WTC11 (cell line): ENCODE results near the gene ZC3H7B. TPM values are rescaled to one million over a fixed set of nuclear protein-coding genes. Genes with fewer than 3 reads are reported as not detected.
A peak's percentile ranks its signal among the peaks of the same experiment; 100 is the strongest.

Source experiments
- ATAC-seq: fragments of 200-7000 bp; cut with Tn5 transposase; 2 replicates; pipeline ENCODE4 v1.10.0; 2021; ENCODE audit warnings: mild to moderate bottlenecking, moderate library complexity
- CTCF ChIA-PET: fragments of 300-600 bp; sonication (Branson Sonifier 250); formaldehyde crosslinking; loops from one replicate; lab custom pipeline; 2021; ENCODE audit warnings: antibody characterized with exemption; lab: Charles Lee
- POLR2A ChIA-PET: fragments of 350-600 bp; sonication (Branson Sonifier 250); formaldehyde crosslinking; loops from one replicate; lab custom pipeline; 2021; ENCODE audit warnings: antibody characterized with exemption; lab: Charles Lee
- DNase-seq: peaks from one replicate; pipeline ENCODE4 v3.0.0; 2021; ENCODE audit warnings: low spot score
- H3K27ac Mint-ChIP-seq: 2 replicates; pipeline ENCODE4 v1.8.0; 2021; ENCODE audit warnings: mixed read lengths
- H3K27me3 Mint-ChIP-seq: 2 replicates; pipeline ENCODE4 v1.8.0; 2021; ENCODE audit warnings: low read depth, mild to moderate bottlenecking, moderate library complexity, mixed read lengths
- H3K36me3 Mint-ChIP-seq: 2 replicates; pipeline ENCODE4 v1.8.0; 2021; ENCODE audit warnings: mixed read lengths
- H3K4me1 Mint-ChIP-seq: 2 replicates; pipeline ENCODE4 v1.8.0; 2022; ENCODE audit warnings: mixed read lengths
- H3K4me3 Mint-ChIP-seq: 2 replicates; pipeline ENCODE4 v1.8.0; 2021; ENCODE audit warnings: mild to moderate bottlenecking, moderate library complexity, mixed read lengths
- H3K9me3 Mint-ChIP-seq: 2 replicates; pipeline ENCODE4 v1.8.0; 2021; ENCODE audit warnings: mixed read lengths
- ELF4 ChIP-seq: sonication (generic); formaldehyde crosslinking; IDR thresholded peaks from 2 replicates; pipeline ENCODE4 v1.8.1; 2022; ENCODE audit warnings: low read depth, mild to moderate bottlenecking, moderate library complexity, missing genetic modification reagents
- ESRRA ChIP-seq: sonication (generic); formaldehyde crosslinking; IDR thresholded peaks from 2 replicates; pipeline ENCODE4 v1.8.1; 2022; ENCODE audit warnings: mild to moderate bottlenecking, missing genetic modification reagents, borderline replicate concordance
- FOXK1 ChIP-seq: sonication (generic); formaldehyde crosslinking; IDR thresholded peaks from 2 replicates; pipeline ENCODE4 v1.8.0; 2022; ENCODE audit warnings: mild to moderate bottlenecking, moderate library complexity, missing genetic modification reagents
- JAZF1 ChIP-seq: fragments of 250-450 bp; sonication (Bioruptor Pico); IDR thresholded peaks from 2 replicates; pipeline ENCODE4 v1.9.0; 2021; ENCODE audit warnings: moderate library complexity, mild to moderate bottlenecking, inconsistent platforms
- KAT7 ChIP-seq: sonication (generic); formaldehyde crosslinking; IDR thresholded peaks from 2 replicates; pipeline ENCODE4 v1.8.1; 2023; ENCODE audit warnings: missing genetic modification reagents, mild to moderate bottlenecking, borderline replicate concordance
- NFE2L1 ChIP-seq: sonication (generic); formaldehyde crosslinking; IDR thresholded peaks from 2 replicates; pipeline ENCODE4 v1.8.1; 2023; ENCODE audit warnings: missing genetic modification reagents
- NFYB ChIP-seq: sonication (generic); formaldehyde crosslinking; conservative IDR thresholded peaks from 2 replicates; pipeline ENCODE4 v1.8.0; 2022; ENCODE audit warnings: low read depth, missing genetic modification reagents
- NR2C2 ChIP-seq: sonication (generic); formaldehyde crosslinking; IDR thresholded peaks from 2 replicates; pipeline ENCODE4 v1.8.0; 2022; ENCODE audit warnings: mild to moderate bottlenecking, missing genetic modification reagents
- RELA ChIP-seq: sonication (generic); formaldehyde crosslinking; IDR thresholded peaks from 2 replicates; pipeline ENCODE4 v1.8.1; 2022; ENCODE audit warnings: missing genetic modification reagents, mild to moderate bottlenecking, borderline replicate concordance
- TP53 ChIP-seq: sonication (generic); formaldehyde crosslinking; IDR thresholded peaks from 2 replicates; pipeline ENCODE4 v1.8.1; 2023; ENCODE audit warnings: mild to moderate bottlenecking, missing genetic modification reagents
- ZBTB21 ChIP-seq: sonication (generic); formaldehyde crosslinking; IDR thresholded peaks from 2 replicates; pipeline ENCODE4 v1.8.1; 2023; ENCODE audit warnings: mild to moderate bottlenecking, missing genetic modification reagents, borderline replicate concordance
- ZNF396 ChIP-seq: fragments of 250-450 bp; sonication (Bioruptor Pico); IDR thresholded peaks from 2 replicates; pipeline ENCODE4 v1.8.0; 2021; ENCODE audit warnings: mild to moderate bottlenecking, moderate library complexity, borderline replicate concordance
- ZNF416 ChIP-seq: fragments of 250-450 bp; sonication (Bioruptor Pico); IDR thresholded peaks from 2 replicates; pipeline ENCODE4 v1.9.0; 2021; ENCODE audit warnings: mild to moderate bottlenecking, inconsistent platforms
- total RNA-seq: library from RNA; stranded (reverse); gene quantifications from 3 replicates; pipeline ENCODE4 v1.2.3, GENCODE V29; 2021
- TF ChIP-seq, protein P1 (sequence below): sonication (generic); formaldehyde crosslinking; conservative IDR thresholded peaks from 2 replicates; pipeline ENCODE4 v1.8.1; 2022; ENCODE audit warnings: mild to moderate bottlenecking, missing genetic modification reagents
- TF ChIP-seq, protein P2 (sequence below): sonication (generic); formaldehyde crosslinking; IDR thresholded peaks from 2 replicates; pipeline ENCODE4 v1.8.0; 2022; ENCODE audit warnings: mild to moderate bottlenecking, missing genetic modification reagents
- TF ChIP-seq, protein P3 (sequence below): sonication (generic); formaldehyde crosslinking; IDR thresholded peaks from 2 replicates; pipeline ENCODE4 v1.8.1; 2022; ENCODE audit warnings: low read depth, missing genetic modification reagents, borderline replicate concordance
- TF ChIP-seq, protein P4 (sequence below): fragments of 250-450 bp; sonication (Bioruptor Pico); IDR thresholded peaks from 2 replicates; pipeline ENCODE4 v1.9.0; 2021; ENCODE audit warnings: mild to moderate bottlenecking
- TF ChIP-seq, protein P5 (sequence below): fragments of 250-450 bp; sonication (Bioruptor Pico); IDR thresholded peaks from 2 replicates; pipeline ENCODE4 v1.8.0; 2021; ENCODE audit warnings: mild to moderate bottlenecking
- TF ChIP-seq, protein P6 (sequence below): sonication (generic); formaldehyde crosslinking; IDR thresholded peaks from 2 replicates; pipeline ENCODE4 v1.8.1; 2023; ENCODE audit warnings: mild to moderate bottlenecking, missing genetic modification reagents
- TF ChIP-seq, protein P7 (sequence below): fragments of 250-450 bp; sonication (Bioruptor Pico); IDR thresholded peaks from 2 replicates; pipeline ENCODE4 v2.1.2; 2022; ENCODE audit warnings: mild to moderate bottlenecking, moderate library complexity
- TF ChIP-seq, protein P8 (sequence below): sonication (generic); formaldehyde crosslinking; IDR thresholded peaks from 2 replicates; pipeline ENCODE4 v1.8.1; 2023; ENCODE audit warnings: mild to moderate bottlenecking, missing genetic modification reagents, moderate library complexity
- TF ChIP-seq, protein P9 (sequence below): sonication (generic); formaldehyde crosslinking; IDR thresholded peaks from 2 replicates; pipeline ENCODE4 v1.8.0; 2023; ENCODE audit warnings: missing genetic modification reagents

ZC3H7B gene
- total RNA-seq, 1 experiment from 2014 or later, result 64.7 TPM

DNA sequence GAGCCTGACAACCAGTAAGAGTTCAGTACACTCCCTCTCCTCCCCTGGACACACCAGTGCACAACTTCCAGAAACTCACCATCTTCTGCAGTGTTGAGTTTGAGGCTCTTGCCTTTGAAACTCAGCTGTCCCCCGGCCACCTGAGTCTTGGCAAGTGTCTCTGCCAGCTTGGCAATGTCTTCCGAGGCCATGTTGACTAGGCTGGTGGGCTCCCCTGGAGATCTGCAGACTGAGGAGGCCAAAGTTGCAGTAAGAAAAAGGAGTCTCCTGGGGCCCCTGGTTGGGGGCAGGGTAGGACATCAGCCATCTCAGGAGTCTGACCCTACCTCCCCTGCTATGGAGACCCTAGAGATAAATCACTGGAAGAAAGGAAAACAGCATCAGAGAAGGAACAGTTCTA lies 20.5 kb upstream of the ZC3H7B start (continued):
- TF ChIP-seq FOXK1 (CRISPR knock-in tag), result no peak
- TF ChIP-seq, protein P1, sequence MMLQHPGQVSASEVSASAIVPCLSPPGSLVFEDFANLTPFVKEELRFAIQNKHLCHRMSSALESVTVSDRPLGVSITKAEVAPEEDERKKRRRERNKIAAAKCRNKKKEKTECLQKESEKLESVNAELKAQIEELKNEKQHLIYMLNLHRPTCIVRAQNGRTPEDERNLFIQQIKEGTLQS (CRISPR knock-in tag), result no peak
- TF ChIP-seq, protein P2, sequence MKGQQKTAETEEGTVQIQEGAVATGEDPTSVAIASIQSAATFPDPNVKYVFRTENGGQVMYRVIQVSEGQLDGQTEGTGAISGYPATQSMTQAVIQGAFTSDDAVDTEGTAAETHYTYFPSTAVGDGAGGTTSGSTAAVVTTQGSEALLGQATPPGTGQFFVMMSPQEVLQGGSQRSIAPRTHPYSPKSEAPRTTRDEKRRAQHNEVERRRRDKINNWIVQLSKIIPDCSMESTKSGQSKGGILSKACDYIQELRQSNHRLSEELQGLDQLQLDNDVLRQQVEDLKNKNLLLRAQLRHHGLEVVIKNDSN (CRISPR knock-in tag), result no peak
- no peak for TF ChIP-seq ZBTB21
- no peak for TF ChIP-seq NR2C2 (CRISPR knock-in tag)
- TF ChIP-seq JAZF1, result no peak
- TF ChIP-seq KAT7, result no peak
- no peak for TF ChIP-seq ZNF416 (CRISPR knock-in tag)
- TF ChIP-seq, protein P3, sequence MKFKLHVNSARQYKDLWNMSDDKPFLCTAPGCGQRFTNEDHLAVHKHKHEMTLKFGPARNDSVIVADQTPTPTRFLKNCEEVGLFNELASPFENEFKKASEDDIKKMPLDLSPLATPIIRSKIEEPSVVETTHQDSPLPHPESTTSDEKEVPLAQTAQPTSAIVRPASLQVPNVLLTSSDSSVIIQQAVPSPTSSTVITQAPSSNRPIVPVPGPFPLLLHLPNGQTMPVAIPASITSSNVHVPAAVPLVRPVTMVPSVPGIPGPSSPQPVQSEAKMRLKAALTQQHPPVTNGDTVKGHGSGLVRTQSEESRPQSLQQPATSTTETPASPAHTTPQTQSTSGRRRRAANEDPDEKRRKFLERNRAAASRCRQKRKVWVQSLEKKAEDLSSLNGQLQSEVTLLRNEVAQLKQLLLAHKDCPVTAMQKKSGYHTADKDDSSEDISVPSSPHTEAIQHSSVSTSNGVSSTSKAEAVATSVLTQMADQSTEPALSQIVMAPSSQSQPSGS (CRISPR knock-in tag), result no peak
- TF ChIP-seq, protein P4, sequence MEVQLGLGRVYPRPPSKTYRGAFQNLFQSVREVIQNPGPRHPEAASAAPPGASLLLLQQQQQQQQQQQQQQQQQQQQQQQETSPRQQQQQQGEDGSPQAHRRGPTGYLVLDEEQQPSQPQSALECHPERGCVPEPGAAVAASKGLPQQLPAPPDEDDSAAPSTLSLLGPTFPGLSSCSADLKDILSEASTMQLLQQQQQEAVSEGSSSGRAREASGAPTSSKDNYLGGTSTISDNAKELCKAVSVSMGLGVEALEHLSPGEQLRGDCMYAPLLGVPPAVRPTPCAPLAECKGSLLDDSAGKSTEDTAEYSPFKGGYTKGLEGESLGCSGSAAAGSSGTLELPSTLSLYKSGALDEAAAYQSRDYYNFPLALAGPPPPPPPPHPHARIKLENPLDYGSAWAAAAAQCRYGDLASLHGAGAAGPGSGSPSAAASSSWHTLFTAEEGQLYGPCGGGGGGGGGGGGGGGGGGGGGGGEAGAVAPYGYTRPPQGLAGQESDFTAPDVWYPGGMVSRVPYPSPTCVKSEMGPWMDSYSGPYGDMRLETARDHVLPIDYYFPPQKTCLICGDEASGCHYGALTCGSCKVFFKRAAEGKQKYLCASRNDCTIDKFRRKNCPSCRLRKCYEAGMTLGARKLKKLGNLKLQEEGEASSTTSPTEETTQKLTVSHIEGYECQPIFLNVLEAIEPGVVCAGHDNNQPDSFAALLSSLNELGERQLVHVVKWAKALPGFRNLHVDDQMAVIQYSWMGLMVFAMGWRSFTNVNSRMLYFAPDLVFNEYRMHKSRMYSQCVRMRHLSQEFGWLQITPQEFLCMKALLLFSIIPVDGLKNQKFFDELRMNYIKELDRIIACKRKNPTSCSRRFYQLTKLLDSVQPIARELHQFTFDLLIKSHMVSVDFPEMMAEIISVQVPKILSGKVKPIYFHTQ, result no peak
- TF ChIP-seq ESRRA, result no peak
- TF ChIP-seq, all 79 proteins: peak for 0

DNA sequence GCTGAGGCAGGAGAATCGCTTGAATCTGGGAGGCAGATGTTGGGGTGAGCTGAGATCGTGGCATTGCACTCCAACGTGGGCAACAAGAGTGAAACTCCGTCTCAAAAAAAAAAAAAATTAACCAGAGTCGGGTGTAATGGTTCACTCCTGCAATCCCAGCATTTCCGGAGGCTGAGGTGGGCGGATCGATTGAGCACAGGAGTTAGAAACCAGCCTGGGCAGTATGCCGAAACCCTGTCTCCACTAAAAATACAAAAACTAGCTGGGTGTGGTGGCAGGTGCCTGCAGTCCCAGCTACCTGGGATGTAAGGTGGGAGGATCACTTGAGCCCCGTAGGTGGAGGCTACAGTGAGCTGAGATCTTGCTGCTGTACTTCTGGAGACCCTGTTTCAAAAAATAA lies 16.9 kb upstream of the ZC3H7B start:
- ATAC-seq (no peak), DNase-seq (no peak)
- CTCF ChIA-PET, result no interaction called here
- H3K9me3 Mint-ChIP-seq, result no peaks in the 10 kb centered on the region
- H3K27me3 Mint-ChIP-seq, result no peaks in the 10 kb centered on the region
- H3K4me1 Mint-ChIP-seq, result peaks cover 33% of the 10 kb centered on the region
- H3K36me3 Mint-ChIP-seq, result peaks cover 35% of the 10 kb centered on the region
- POLR2A ChIA-PET, result interaction anchor here (0.7 kb wide), 1 partner anchor 59 kb away, joined by 3 read pairs; no protein-coding TSS in a partner anchor
- peak overlapping the region; percentile 88 for H3K4me3 Mint-ChIP-seq
- H3K27ac Mint-ChIP-seq, result peak overlapping the region; percentile 57; the same call in 1 of the 2 replicates
- TF ChIP-seq, protein P5, sequence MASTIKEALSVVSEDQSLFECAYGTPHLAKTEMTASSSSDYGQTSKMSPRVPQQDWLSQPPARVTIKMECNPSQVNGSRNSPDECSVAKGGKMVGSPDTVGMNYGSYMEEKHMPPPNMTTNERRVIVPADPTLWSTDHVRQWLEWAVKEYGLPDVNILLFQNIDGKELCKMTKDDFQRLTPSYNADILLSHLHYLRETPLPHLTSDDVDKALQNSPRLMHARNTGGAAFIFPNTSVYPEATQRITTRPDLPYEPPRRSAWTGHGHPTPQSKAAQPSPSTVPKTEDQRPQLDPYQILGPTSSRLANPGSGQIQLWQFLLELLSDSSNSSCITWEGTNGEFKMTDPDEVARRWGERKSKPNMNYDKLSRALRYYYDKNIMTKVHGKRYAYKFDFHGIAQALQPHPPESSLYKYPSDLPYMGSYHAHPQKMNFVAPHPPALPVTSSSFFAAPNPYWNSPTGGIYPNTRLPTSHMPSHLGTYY (CRISPR knock-in tag), result no peak
- TF ChIP-seq, protein P6, sequence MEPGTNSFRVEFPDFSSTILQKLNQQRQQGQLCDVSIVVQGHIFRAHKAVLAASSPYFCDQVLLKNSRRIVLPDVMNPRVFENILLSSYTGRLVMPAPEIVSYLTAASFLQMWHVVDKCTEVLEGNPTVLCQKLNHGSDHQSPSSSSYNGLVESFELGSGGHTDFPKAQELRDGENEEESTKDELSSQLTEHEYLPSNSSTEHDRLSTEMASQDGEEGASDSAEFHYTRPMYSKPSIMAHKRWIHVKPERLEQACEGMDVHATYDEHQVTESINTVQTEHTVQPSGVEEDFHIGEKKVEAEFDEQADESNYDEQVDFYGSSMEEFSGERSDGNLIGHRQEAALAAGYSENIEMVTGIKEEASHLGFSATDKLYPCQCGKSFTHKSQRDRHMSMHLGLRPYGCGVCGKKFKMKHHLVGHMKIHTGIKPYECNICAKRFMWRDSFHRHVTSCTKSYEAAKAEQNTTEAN (CRISPR knock-in tag), result no peak
- TF ChIP-seq, protein P7, sequence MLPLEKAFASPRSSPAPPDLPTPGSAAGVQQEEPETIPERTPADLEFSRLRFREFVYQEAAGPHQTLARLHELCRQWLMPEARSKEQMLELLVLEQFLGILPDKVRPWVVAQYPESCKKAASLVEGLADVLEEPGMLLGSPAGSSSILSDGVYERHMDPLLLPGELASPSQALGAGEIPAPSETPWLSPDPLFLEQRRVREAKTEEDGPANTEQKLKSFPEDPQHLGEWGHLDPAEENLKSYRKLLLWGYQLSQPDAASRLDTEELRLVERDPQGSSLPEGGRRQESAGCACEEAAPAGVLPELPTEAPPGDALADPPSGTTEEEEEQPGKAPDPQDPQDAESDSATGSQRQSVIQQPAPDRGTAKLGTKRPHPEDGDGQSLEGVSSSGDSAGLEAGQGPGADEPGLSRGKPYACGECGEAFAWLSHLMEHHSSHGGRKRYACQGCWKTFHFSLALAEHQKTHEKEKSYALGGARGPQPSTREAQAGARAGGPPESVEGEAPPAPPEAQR (CRISPR knock-in tag), result no peak
- TF ChIP-seq ELF4 (CRISPR knock-in tag) (no peak), ESRRA (no peak), ZNF396 (CRISPR knock-in tag) (no peak), RELA (CRISPR knock-in tag) (no peak), NFE2L1 (CRISPR knock-in tag) (no peak), TP53 (no peak), NFYB (no peak)
- TF ChIP-seq, protein P8, sequence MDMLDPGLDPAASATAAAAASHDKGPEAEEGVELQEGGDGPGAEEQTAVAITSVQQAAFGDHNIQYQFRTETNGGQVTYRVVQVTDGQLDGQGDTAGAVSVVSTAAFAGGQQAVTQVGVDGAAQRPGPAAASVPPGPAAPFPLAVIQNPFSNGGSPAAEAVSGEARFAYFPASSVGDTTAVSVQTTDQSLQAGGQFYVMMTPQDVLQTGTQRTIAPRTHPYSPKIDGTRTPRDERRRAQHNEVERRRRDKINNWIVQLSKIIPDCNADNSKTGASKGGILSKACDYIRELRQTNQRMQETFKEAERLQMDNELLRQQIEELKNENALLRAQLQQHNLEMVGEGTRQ (CRISPR knock-in tag), result no peak
- TF ChIP-seq, protein P1 (CRISPR knock-in tag), result no peak
- TF ChIP-seq, protein P9, sequence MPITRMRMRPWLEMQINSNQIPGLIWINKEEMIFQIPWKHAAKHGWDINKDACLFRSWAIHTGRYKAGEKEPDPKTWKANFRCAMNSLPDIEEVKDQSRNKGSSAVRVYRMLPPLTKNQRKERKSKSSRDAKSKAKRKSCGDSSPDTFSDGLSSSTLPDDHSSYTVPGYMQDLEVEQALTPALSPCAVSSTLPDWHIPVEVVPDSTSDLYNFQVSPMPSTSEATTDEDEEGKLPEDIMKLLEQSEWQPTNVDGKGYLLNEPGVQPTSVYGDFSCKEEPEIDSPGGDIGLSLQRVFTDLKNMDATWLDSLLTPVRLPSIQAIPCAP (CRISPR knock-in tag), result no peak
- TF ChIP-seq, protein P4, result no peak
